SKM-1 treated with dmso at 0.1 percent for 144 hours (cell line): ENCODE results near the gene USP36.
"Not testable (repeated sequence)": the region's sequence is repeated elsewhere in the genome, so short reads cannot be mapped to it uniquely, and the experiment has no call there.

Experiments used
- DNase-seq: peaks from one replicate; lab custom pipeline; 2025; ENCODE audit not compliant: unreplicated experiment; lab: John Stamatoyannopoulos, UW

The USP36 gene

DNA sequence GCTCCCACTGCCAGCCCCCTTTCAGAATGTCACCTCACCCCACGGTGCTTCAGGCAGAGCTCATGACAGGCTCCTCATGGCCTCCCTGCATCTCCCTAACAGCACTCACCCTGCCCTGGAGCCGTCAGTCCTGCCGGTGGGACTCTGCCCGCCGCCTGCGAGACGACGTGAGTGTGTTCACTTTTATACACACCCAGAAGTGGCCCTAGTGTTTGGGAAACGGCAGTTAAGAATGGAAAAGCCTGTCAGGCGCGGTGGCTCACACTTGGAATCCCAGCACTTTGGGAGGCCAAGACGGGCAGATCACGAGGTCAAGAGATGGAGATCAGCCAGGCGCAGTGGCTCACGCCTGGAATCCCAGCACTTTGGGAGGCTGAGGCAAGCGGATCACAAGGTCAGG lies 46.2 kb downstream of the USP36 start:
- DNase-seq: no peak

DNA sequence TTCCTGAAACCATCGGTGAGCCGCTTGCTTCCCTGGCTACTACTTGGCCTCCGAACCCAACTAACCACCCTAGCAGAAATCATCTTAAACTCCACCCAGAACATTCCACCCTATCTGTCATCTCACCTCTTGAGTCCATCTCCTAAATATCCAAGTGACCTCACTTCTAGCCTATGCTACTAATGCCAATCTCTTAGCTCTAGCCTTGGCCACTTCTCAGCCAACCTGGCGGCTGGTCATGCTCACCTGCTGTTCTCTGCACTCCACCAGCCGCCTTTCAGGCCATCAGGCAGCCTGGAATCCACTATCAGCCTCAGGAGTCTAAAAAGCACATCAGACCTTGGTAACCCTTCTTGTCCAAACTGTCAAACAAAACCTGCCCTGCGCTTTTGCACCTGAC lies 46.6 kb downstream of the USP36 start:
- DNase-seq: no peak

- no peak for DNase-seq
These were observed 47.2 kb downstream of the USP36 start for GRCh38 chr17:78793415-78793814.

- no peak for DNase-seq
These were observed 48.5 kb downstream of the USP36 start for GRCh38 chr17:78791840-78792709.

DNA sequence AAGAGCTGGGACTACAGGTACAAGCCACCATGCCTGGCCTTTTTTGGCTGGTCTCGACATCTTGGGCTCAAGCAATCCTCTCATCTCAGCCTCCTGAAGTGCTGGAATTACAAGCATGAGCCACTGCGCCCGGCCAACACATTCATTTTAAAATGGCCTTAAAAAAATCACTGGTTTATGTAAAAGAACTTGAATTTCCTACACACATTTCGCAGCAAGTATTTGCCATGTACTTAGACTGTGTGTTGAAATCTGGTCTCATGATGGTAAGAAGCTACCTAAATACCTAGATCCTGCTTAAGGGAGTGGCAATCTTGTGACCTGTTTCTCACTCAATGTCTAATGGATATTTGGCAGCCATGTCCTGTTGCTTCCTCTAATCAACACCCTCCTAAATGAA lies 50.1 kb downstream of the USP36 start:
- no peak for DNase-seq

DNA sequence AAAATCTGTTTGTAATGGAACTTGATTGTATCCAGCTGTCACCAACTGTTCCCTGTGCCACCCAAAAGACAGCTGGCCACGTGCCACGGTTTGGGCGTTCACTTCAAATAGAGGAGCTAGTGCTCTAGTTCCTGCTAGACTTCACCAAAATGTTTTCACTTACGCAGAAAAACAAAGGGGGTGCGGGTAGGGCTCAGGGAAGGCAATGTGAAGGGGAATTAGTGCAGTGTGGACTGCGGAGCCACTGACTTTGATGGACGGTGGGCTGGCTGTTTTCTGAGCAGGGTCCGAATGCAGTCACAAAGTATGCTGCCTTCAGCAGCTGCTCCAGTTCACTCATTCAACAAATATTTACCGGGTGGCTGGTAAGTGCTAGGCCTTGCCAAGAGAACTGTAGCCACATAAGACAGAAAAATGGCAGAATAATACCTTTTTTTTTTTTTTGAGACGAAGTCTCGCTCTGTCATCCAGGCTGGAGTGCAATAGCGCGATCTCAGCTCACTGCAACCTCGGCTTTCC lies 50.9 kb downstream of the USP36 start:
- DNase-seq: no peak

GRCh38 chr17:78789149-78789662 lies 51.4 kb downstream of the USP36 start:
- DNase-seq: no peak

GRCh38 chr17:78788451-78788850 lies 52.2 kb downstream of the USP36 start:
- DNase-seq: no peak

DNA sequence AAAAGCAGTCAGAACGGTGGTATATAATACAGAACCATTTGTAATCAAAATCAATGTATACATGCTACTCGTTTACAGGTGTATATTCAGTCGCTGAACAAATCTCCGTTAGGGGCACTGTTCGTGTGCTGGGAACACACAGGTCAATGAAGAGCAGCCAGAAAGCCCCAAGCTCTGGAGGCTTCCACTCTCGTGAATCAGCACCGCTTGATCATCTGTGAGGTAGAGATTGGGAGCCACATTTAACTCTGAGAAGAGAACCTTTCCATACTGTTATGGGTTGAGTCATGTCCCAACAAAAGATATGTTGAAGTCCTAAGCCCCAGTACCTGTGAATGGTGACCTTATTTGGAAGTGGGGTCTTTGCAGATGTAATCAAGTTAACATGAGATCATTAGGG lies 53.2 kb downstream of the USP36 start:
- DNase-seq: no peak

GRCh38 chr17:78785663-78786057 lies 55.0 kb downstream of the USP36 start:
- no peak for DNase-seq

GRCh38 chr17:78785011-78785662 lies 55.5 kb downstream of the USP36 start:
- DNase-seq: no peak

DNA sequence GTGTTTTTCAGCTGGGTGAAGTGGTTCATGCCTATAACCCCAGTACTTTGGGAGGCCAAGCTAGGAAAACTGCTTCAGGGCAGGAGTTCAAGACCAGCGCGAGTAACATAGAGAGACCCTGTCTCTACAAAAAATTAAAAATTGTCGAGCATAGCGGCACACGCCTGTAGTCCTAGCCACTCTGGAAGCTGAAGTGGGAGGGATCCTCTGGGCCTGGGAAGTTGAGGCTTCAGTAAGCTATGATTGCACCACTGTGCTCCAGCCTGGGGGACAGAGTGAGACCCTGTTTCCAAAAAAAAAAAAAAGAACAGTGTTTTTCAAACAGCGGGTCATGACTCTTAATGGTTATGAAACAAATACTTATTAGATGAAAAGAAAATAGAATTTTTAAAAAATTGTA lies 56.3 kb downstream of the USP36 start:
- DNase-seq: no peak

GRCh38 chr17:78783711-78784324 lies 56.8 kb downstream of the USP36 start:
- no peak for DNase-seq

DNA sequence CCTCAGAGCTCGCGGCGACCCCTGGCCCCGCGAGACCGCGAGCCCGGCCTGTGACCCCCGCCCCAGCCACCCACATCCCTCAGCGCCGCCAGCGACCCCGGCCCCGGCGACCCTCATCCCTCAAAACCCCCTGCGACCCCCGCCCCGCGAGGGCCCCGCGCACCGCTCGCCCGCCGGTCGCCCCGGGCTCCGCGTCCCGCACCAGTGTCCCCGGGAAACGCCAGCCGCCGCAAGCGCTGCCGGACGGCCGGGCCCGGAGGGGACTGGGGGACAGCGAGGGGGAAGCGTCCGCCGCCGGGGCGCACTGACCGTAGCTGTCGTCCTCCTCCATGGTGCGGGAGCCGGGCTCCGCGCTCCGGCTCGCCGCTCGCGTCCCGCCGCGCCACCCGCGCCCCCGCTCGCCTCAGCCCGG lies 58.7 kb downstream of the USP36 start, which contains the start of gene CYTH1:
TSS of gene CYTH1 (minus strand) at position 381 of the 412 bp plus-strand sequence. CDS start at position 331, 50 bp downstream.
- DNase-seq: no peak

GRCh38 chr17:78781104-78781892 lies 59.3 kb downstream of the USP36 start:
- DNase-seq: no peak

GRCh38 chr17:78780335-78780734 lies 60.3 kb downstream of the USP36 start:
- no peak for DNase-seq

DNA sequence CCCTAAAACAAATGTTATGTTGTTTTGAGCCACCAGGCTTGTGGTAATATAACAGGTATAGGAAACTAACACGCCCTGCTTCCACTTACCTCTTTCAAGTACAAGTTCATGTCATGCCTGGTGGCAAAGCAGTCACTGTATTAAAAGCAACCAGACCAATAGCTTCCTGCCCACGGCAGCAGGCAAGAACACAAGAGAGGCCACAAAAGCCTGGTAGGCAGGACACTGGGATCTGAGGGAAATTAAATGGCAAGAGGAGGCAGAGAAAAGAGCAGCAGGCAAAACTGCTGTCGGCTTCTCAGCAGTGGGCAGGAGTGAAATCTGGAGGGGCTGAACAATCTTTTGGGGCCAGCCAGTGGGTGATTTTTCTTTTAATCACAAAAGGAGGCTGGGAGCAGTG lies 60.8 kb downstream of the USP36 start:
- no peak for DNase-seq

DNA sequence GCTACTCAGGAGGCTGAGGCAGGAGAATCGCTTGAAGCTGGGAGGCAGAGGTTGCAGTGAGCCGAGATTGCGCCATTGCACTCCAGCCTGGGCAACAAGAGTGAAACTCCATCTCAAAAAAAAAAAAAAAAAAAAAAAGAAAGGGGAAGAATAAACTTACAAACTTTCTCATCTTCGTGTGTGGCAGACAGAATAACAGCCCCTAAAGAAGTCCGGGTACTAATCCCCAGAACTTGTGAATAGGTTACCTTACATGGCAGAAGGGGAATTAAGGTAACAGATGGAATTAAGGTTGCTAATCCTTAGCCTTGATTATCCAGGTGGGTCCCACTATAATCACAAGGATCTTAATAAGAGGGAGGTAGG lies 61.3 kb downstream of the USP36 start:
- not testable (repeated sequence) for DNase-seq

DNA sequence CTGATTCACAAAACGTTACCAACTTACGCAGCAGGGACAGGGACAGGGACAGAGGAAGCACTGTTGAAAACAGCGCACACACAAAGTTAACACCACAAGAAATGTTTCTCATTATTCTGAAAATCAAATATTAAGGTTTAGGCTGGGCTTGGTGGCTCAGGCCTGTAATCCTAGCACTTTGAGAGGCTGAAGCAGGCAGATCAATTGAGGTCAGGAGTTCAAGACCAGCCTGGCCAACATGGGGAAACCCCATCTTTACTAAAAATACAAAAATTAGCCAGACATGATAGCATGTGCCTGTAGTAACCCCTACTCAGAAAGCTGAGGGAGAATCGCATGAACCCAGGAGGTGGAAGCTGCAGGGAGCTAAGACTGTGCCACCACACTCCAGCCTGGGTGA lies 62.7 kb downstream of the USP36 start:
- DNase-seq: no peak

DNA sequence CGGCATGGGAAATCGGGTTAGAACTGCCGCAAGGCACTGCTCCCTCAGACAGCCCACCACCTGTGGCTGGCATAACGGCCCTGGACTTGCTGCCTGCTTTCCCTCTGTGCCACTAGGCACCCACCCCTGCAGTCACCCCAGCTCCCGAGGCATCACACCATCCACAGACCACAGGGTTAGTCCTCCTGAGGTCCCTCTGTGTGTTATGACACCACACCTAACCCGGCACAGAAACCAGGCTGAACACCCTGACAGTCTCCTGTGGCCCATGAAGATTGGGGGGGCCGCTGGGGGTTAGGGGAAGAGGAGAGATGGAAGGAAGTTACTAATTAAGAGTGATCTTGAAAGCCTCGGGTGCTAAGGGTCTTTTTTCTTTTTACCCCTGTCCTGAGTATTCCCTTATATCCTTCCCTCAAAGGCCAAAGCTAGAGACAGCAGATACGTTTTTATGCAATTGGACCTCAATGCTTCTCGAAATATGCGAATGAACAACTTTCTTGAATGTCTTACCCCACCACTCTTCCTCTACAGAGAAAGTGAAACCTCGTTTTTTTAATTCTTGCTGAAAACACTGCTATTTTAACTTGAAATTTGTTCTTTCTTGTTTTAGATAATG lies 65.5 kb downstream of the USP36 start:
- DNase-seq: no peak
